Right lobe of liver (tissue), 6 donors: Measurements from ENCODE around the gene SLC8A2. TPM values are rescaled to one million over a fixed set of nuclear protein-coding genes. Genes with fewer than 3 reads are reported as not detected.

Source experiments
- ATAC-seq, 4 donors: fragments of 200-7000 bp; cut with Tn5 transposase; one replicate each; pipeline ENCODE4 v1.9.1; 2020; ENCODE audit warnings: mild to moderate bottlenecking in 4 of 4, moderate library complexity in 4 of 4
- DNase-seq, 3 donors: peaks; one replicate each; pipeline ENCODE4 v3.0.0-alpha.2; 2020
- H3K27ac ChIP-seq, 3 donors: fragments of 200-600 bp; one replicate each; pipeline ENCODE4 v1.8.0; 2022
- H3K27me3 ChIP-seq, 2 donors: fragments of 200-600 bp; one replicate each; pipeline ENCODE4 v1.8.0; 2022
- H3K36me3 ChIP-seq, 4 donors: fragments of 200-600 bp; sonication (generic) in 1 of 4; one replicate each; pipeline versions ENCODE4 v1.5.1 to v1.8.0; 2017 to 2022; ENCODE audit warnings: control low read depth in 1 of 4
- H3K4me1 ChIP-seq, 4 donors: fragments of 200-600 bp; sonication (generic) in 1 of 4; one replicate each; pipeline versions ENCODE4 v1.5.1 to v1.8.0; 2017 to 2022; ENCODE audit warnings: control low read depth in 1 of 4
- H3K4me3 ChIP-seq, 3 donors: fragments of 200-600 bp; one replicate each; pipeline ENCODE4 v1.8.0; 2022
- H3K9me3 ChIP-seq, 4 donors: fragments of 200-600 bp; sonication (generic) in 1 of 4; one replicate each; pipeline versions ENCODE4 v1.5.1 to v1.8.0; 2017 to 2022; ENCODE audit warnings: control low read depth in 1 of 4
- CTCF ChIP-seq, 4 donors: fragments of 200-600 bp in 3 of 4; fragments of 450-650 bp in 1 of 4; IDR thresholded peaks; one replicate each; pipeline versions ENCODE4 v1.5.1 to v1.8.0; 2016 to 2022; ENCODE audit warnings: antibody characterized with exemption in 4 of 4, mild to moderate bottlenecking in 2 of 4
- POLR2A ChIP-seq: fragments of 450-650 bp; IDR thresholded peaks from one replicate; pipeline ENCODE4 v1.6.1; 2017; ENCODE audit warnings: antibody characterized with exemption, mild to moderate bottlenecking
- WGBS: methylation state at CpG from one replicate; pipeline ENCODE4 v1.1.6; 2018; ENCODE audit warnings: low coverage, low lambda C conversion rate; ENCODE audit not compliant: insufficient coverage; ENCODE audit errors: missing lambda C conversion rate; 5-methylcytosine and 5-hydroxymethylcytosine counted together
- intact Hi-C, 2 donors: fragments of 100-400 bp; cut with DNase I; formaldehyde crosslinking; loops; one replicate each; pipeline versions ENCODE4 v1.11.2 to v1.14.1; 2022
- long read RNA-seq: library from polyadenylated mRNA; unstranded; transcript quantifications from one replicate; pipeline ENCODE4 v2.0.0, GENCODE V29; 2019
- total RNA-seq, 6 experiments: library from RNA; depleted of rRNA in 2 of 6; stranded (reverse); fragments of >200 nt in 2 of 6; fragmentation: NEBNext Ultra II Directional in 3 of 6; extraction: Animal tissue kit (Norgen Biotek cat#: 25700) in 3 of 6; gene quantifications; one replicate each; pipeline versions ENCODE4 v1.1.0 to v1.2.4, GENCODE V29; 2016 to 2023
- donor health status: DM: no; HTN: yes; CAD: no.
- donor health status: DM: no; HTN: no; CAD: no.
- donor health status: DM: no; HTN: no; CAD: no.
- donor health status: DM: no; HTN: yes; CAD: no.
- donor health status: DM: no; HTN: yes; CAD: no.

The SLC8A2 gene
- total RNA-seq, result under 1 TPM in 1 of 6 experiments, not detected in 5; 0.13 TPM
- long read RNA-seq, result 0 reads

- TF ChIP-seq CTCF (IDR thresholded peaks at IDR 0.05), result no peak
- TF ChIP-seq POLR2A, result no peak
- DNase-seq (peak in 1 of 3 donors; percentile 53), ATAC-seq (peak; percentile 43 to 68 (median 50))
- Histone ChIP-seq H3K36me3 (no peaks in the 10 kb centered on the region), H3K4me1 (no peaks in the 10 kb centered on the region), H3K27ac (no peak within 1 kb of the TSS), H3K4me3 (no peak within 1 kb of the TSS), H3K27me3 (no peaks in the 10 kb centered on the region), H3K9me3 (no peaks in the 10 kb centered on the region)
- intact Hi-C loops, result no loop called here
- WGBS, result 2% methylated on average over 21 of the region's 29 CpGs
Observed at GRCh38 chr19:47471733-47472457, at the start of gene SLC8A2. TSS of gene SLC8A2 (minus strand) at chr19:47471893. CDS start at chr19:47466403, 5,490 bp downstream.

GRCh38 chr19:47520839-47521238 lies 49.1 kb upstream of the SLC8A2 start:
- WGBS, result 81% methylated on average over 3 of the region's 6 CpGs
- no peaks in the 10 kb centered on the region for H3K36me3 ChIP-seq
- no peak overlapping the region for H3K4me3 ChIP-seq
- no peaks in the 10 kb centered on the region for H3K27me3 ChIP-seq
- intact Hi-C loops, result loop anchor here (10.0 kb wide), 2 partner anchors 86 to 174 kb away; no protein-coding TSS in a partner anchor
- peak in 1 of 4 donors; percentile 21 for ATAC-seq
- H3K9me3 ChIP-seq, result no peaks in the 10 kb centered on the region
- no peak overlapping the region for H3K27ac ChIP-seq
- H3K4me1 ChIP-seq, result peaks cover 0 to 6% (median 0%) of the 10 kb centered on the region in 4 donors
- TF ChIP-seq POLR2A (no peak), CTCF (IDR thresholded peaks at IDR 0.05) (no peak)
- no peak for DNase-seq

- DNase-seq (no peak), ATAC-seq (no peak)
- H3K9me3 ChIP-seq, result no peaks in the 10 kb centered on the region
- no peak for TF ChIP-seq POLR2A
- H3K27me3 ChIP-seq, result no peaks in the 10 kb centered on the region
- H3K27ac ChIP-seq, result no peak overlapping the region
- intact Hi-C loops, result loop anchor here (10.0 kb wide), 2 partner anchors 86 to 174 kb away; no protein-coding TSS in a partner anchor
- 79% methylated on average over 10 of the region's 10 CpGs for WGBS
- no peaks in the 10 kb centered on the region for H3K36me3 ChIP-seq
- no peak overlapping the region for H3K4me3 ChIP-seq
- H3K4me1 ChIP-seq, result peaks cover 0 to 6% (median 0%) of the 10 kb centered on the region in 4 donors
Observed at GRCh38 chr19:47520343-47520806, 48.7 kb upstream of the SLC8A2 start.

GRCh38 chr19:47518854-47519253 lies 47.2 kb upstream of the SLC8A2 start:
- Histone ChIP-seq H3K27me3 (no peaks in the 10 kb centered on the region), H3K36me3 (no peaks in the 10 kb centered on the region), H3K27ac (no peak overlapping the region), H3K9me3 (no peaks in the 10 kb centered on the region), H3K4me3 (no peak overlapping the region), H3K4me1 (peaks cover 0 to 6% (median 0%) of the 10 kb centered on the region in 4 donors)
- ATAC-seq (no peak), DNase-seq (no peak)
- intact Hi-C loops, result no loop called here
- no peak for TF ChIP-seq POLR2A
- TF ChIP-seq CTCF (IDR thresholded peaks at IDR 0.05), result no peak
- WGBS, result 85% methylated on average over 8 of the region's 9 CpGs

GRCh38 chr19:47518139-47518538 lies 46.4 kb upstream of the SLC8A2 start:
- intact Hi-C loops, result no loop called here
- Histone ChIP-seq H3K4me1 (peaks cover 0 to 11% (median 0%) of the 10 kb centered on the region in 4 donors), H3K9me3 (no peaks in the 10 kb centered on the region), H3K4me3 (no peak overlapping the region), H3K36me3 (no peaks in the 10 kb centered on the region), H3K27ac (no peak overlapping the region), H3K27me3 (no peaks in the 10 kb centered on the region)
- DNase-seq (no peak), ATAC-seq (no peak)
- WGBS, result 43% methylated on average over 3 of the region's 4 CpGs
- TF ChIP-seq POLR2A (no peak), CTCF (IDR thresholded peaks at IDR 0.05) (no peak)
